IMR-90 (cell line): ENCODE data around the gene MCM3AP. TPM values are rescaled to one million over a fixed set of nuclear protein-coding genes. Genes with fewer than 3 reads are reported as not detected.

Experiments used
- ATAC-seq: fragments of 200-7000 bp; cut with Tn5 transposase; 2 replicates; pipeline ENCODE4 v1.9.1; 2020; ENCODE audit warnings: low read depth, mild to moderate bottlenecking, moderate library complexity
- BruUV-seq: library from RNA; stranded (reverse); fragments of 400-500 nt; replicated peaks from 2 replicates; lab custom pipeline; 2021; lab: Mats Ljungman, UMichigan
- CTCF ChIA-PET: fragments of 300-600 bp; formaldehyde crosslinking; extraction: SDS; loops from one replicate; lab custom pipeline; 2021; ENCODE audit warnings: antibody characterized with exemption; lab: Yijun Ruan, JAX
- POLR2A ChIA-PET: fragments of 300-600 bp; sonication (Branson Sonifier 250); formaldehyde crosslinking; loops from one replicate; lab custom pipeline; 2022; ENCODE audit warnings: antibody characterized with exemption; ENCODE audit not compliant: unreplicated experiment; lab: Charles Lee
- DNase-seq: peaks from one replicate; pipeline ENCODE4 v3.0.0; 2013
- H2AFZ ChIP-seq: replicated peaks from 2 replicates; pipeline ENCODE3; 2013; ENCODE audit warnings: low read length, mild to moderate bottlenecking; ENCODE audit not compliant: poor library complexity
- H2AK5ac ChIP-seq: 2 replicates; pipeline ENCODE4 v1.6.1; 2013; ENCODE audit warnings: low read depth, low read length, inconsistent platforms
- H2AK9ac ChIP-seq: replicated peaks from 2 replicates; pipeline ENCODE3; 2013; ENCODE audit warnings: mild to moderate bottlenecking, low read depth, low read length, moderate library complexity; ENCODE audit not compliant: poor library complexity
- H2BK120ac ChIP-seq: 2 replicates; pipeline ENCODE4 v1.6.1; 2013; ENCODE audit warnings: low read depth, low read length, inconsistent platforms
- H2BK15ac ChIP-seq: 3 replicates; pipeline ENCODE4 v1.6.1; 2013; ENCODE audit warnings: low read depth, low read length, inconsistent platforms
- H2BK20ac ChIP-seq: 2 replicates; pipeline ENCODE4 v1.6.1; 2013; ENCODE audit warnings: low read depth, mild to moderate bottlenecking, inconsistent platforms, low read length, moderate library complexity
- H2BK5ac ChIP-seq: 2 replicates; pipeline ENCODE4 v1.6.1; 2013; ENCODE audit warnings: mild to moderate bottlenecking, low read depth, low read length, inconsistent platforms; ENCODE audit not compliant: poor library complexity, severe bottlenecking
- H3K14ac ChIP-seq: replicated peaks from 2 replicates; pipeline ENCODE4 v1.6.1; 2013; ENCODE audit warnings: low read depth, low read length, inconsistent platforms
- H3K18ac ChIP-seq: 2 replicates; pipeline ENCODE4 v1.6.1; 2013; ENCODE audit warnings: low read depth, low read length, control low read depth
- H3K23ac ChIP-seq: 2 replicates; pipeline ENCODE4 v1.6.1; 2013; ENCODE audit warnings: low read depth, low read length, inconsistent platforms
- H3K27ac ChIP-seq: 2 replicates; pipeline ENCODE4 v1.5.1; 2013; ENCODE audit warnings: mild to moderate bottlenecking, control low read depth, low read length; ENCODE audit not compliant: insufficient read depth
- H3K27me3 ChIP-seq: 2 replicates; pipeline ENCODE4 v1.6.1; 2013; ENCODE audit warnings: low read length; ENCODE audit not compliant: control insufficient read depth, insufficient read depth
- H3K36me3 ChIP-seq: 2 replicates; pipeline ENCODE4 v1.6.1; 2013; ENCODE audit warnings: low read length, mixed read lengths; ENCODE audit not compliant: control insufficient read depth, insufficient read depth
- H3K4ac ChIP-seq: 2 replicates; pipeline ENCODE4 v1.6.1; 2013; ENCODE audit warnings: low read depth, low read length, inconsistent platforms
- H3K4me1 ChIP-seq: 2 replicates; pipeline ENCODE4 v1.6.1; 2013; ENCODE audit warnings: low read length, mixed read lengths; ENCODE audit not compliant: control insufficient read depth, insufficient read depth
- H3K4me2 ChIP-seq: 2 replicates; pipeline ENCODE4 v1.6.1; 2013; ENCODE audit warnings: low read depth, mild to moderate bottlenecking, control low read depth, low read length, moderate library complexity
- H3K4me3 ChIP-seq: 2 replicates; pipeline ENCODE4 v1.5.1; 2013; ENCODE audit warnings: low read depth, mild to moderate bottlenecking, control low read depth, low read length, moderate library complexity; ENCODE audit not compliant: insufficient read depth
- H3K56ac ChIP-seq: 2 replicates; pipeline ENCODE4 v1.6.1; 2013; ENCODE audit warnings: low read length, inconsistent platforms; ENCODE audit not compliant: insufficient read depth; ENCODE audit errors: extremely low read depth
- H3K79me1 ChIP-seq, 2 experiments: 2 replicates each; pipeline ENCODE4 v1.6.1; 2013; ENCODE audit warnings: low read length in 2 of 2, inconsistent platforms in 1 of 2, low read depth in 1 of 2
- H3K9ac ChIP-seq: 2 replicates; pipeline ENCODE4 v1.6.1; 2013; ENCODE audit warnings: low read depth, low read length, control low read depth
- H3K9me1 ChIP-seq: 2 replicates; pipeline ENCODE4 v1.6.1; 2013; ENCODE audit warnings: low read length, inconsistent platforms; ENCODE audit not compliant: insufficient read depth
- H3K9me3 ChIP-seq: 2 replicates; pipeline ENCODE4 v1.6.1; 2013; ENCODE audit warnings: low read length; ENCODE audit not compliant: control insufficient read depth, insufficient read depth
- H4K20me1 ChIP-seq: 2 replicates; pipeline ENCODE4 v1.6.1; 2013; ENCODE audit warnings: low read length, inconsistent platforms; ENCODE audit not compliant: insufficient read depth
- H4K5ac ChIP-seq: 2 replicates; pipeline ENCODE4 v1.6.1; 2013; ENCODE audit warnings: mild to moderate bottlenecking, low read depth, low read length, control low read depth
- H4K8ac ChIP-seq, 2 experiments: 2 replicates each; pipeline ENCODE4 v1.6.1; 2013; ENCODE audit warnings: low read depth in 2 of 2, low read length in 2 of 2, control low read depth in 1 of 2, inconsistent platforms in 1 of 2
- H4K91ac ChIP-seq: 2 replicates; pipeline ENCODE4 v1.6.1; 2013; ENCODE audit warnings: low read depth, low read length, inconsistent platforms; ENCODE audit not compliant: insufficient read depth
- BHLHE40 ChIP-seq: fragments of 150-350 bp; IDR thresholded peaks from 2 replicates; pipeline ENCODE4 v1.6.1; 2016; ENCODE audit warnings: mild to moderate bottlenecking, low read depth, low read length
- CEBPB ChIP-seq: IDR thresholded peaks from 2 replicates; pipeline ENCODE4 v1.6.1; 2012; ENCODE audit warnings: low read depth, low read length, improper control_type of control experiment
- CHD1 ChIP-seq: IDR thresholded peaks from 2 replicates; pipeline ENCODE4 v1.6.1; 2012; ENCODE audit warnings: low read depth, low read length, improper control_type of control experiment
- CTCF ChIP-seq: conservative IDR thresholded peaks from 2 replicates; pipeline ENCODE4 v1.5.1; 2012; ENCODE audit warnings: mild to moderate bottlenecking, low read depth, low read length, improper control_type of control experiment
- ELK1 ChIP-seq: fragments of 150-350 bp; IDR thresholded peaks from 2 replicates; pipeline ENCODE4 v1.6.1; 2016; ENCODE audit warnings: low read depth, mild to moderate bottlenecking, low read length, moderate library complexity, borderline replicate concordance
- FOS ChIP-seq: fragments of 150-350 bp; IDR thresholded peaks from 2 replicates; pipeline ENCODE4 v1.6.1; 2016; ENCODE audit warnings: low read depth, low read length
- MAFK ChIP-seq: IDR thresholded peaks from 2 replicates; pipeline ENCODE4 v1.6.1; 2012; ENCODE audit warnings: low read depth, low read length, improper control_type of control experiment
- MAZ ChIP-seq: IDR thresholded peaks from 2 replicates; pipeline ENCODE4 v1.6.1; 2012; ENCODE audit warnings: low read depth, mild to moderate bottlenecking, low read length, improper control_type of control experiment, moderate library complexity, borderline replicate concordance
- MXI1 ChIP-seq: IDR thresholded peaks from 2 replicates; pipeline ENCODE4 v1.6.1; 2012; ENCODE audit warnings: low read depth, mild to moderate bottlenecking, low read length, moderate library complexity, borderline replicate concordance
- NFE2L2 ChIP-seq: fragments of 150-350 bp; IDR thresholded peaks from 2 replicates; pipeline ENCODE4 v1.6.1; 2016; ENCODE audit warnings: low read depth, mild to moderate bottlenecking, low read length
- POLR2A ChIP-seq: IDR thresholded peaks from 2 replicates; pipeline ENCODE4 v1.6.1; 2012; ENCODE audit warnings: mild to moderate bottlenecking, low read depth, low read length
- RAD21 ChIP-seq: IDR thresholded peaks from 2 replicates; pipeline ENCODE4 v1.6.1; 2012; ENCODE audit warnings: low read length, improper control_type of control experiment
- RCOR1 ChIP-seq: IDR thresholded peaks from 2 replicates; pipeline ENCODE4 v1.6.1; 2012; ENCODE audit warnings: mild to moderate bottlenecking, low read length, improper control_type of control experiment; ENCODE audit not compliant: insufficient replicate concordance
- RFX5 ChIP-seq: IDR thresholded peaks from 2 replicates; pipeline ENCODE4 v1.8.0; 2012; ENCODE audit warnings: low read depth, mild to moderate bottlenecking, low read length, moderate library complexity
- SMC3 ChIP-seq: fragments of 150-350 bp; IDR thresholded peaks from 2 replicates; pipeline ENCODE4 v1.6.1; 2016; ENCODE audit warnings: low read depth, mild to moderate bottlenecking, antibody characterized with exemption, low read length, moderate library complexity
- USF2 ChIP-seq: fragments of 150-350 bp; IDR thresholded peaks from 2 replicates; pipeline ENCODE4 v1.6.1; 2017; ENCODE audit warnings: mild to moderate bottlenecking, antibody characterized with exemption, low read length, low read depth
- WGBS, 2 experiments: methylation state at CpG; one replicate each; pipeline versions ENCODE4 v1.1.5 to v1.1.7; 2013; ENCODE audit warnings: missing lambda C conversion rate in 2 of 2; ENCODE audit not compliant: insufficient read length in 1 of 2; ENCODE audit errors: extremely low coverage in 2 of 2; 5-methylcytosine and 5-hydroxymethylcytosine counted together
- dilution Hi-C: fragments of 300-500 bp; cut with HindIII; formaldehyde crosslinking; loops from one replicate; pipeline ENCODE4 v1.14.3; 2018; ENCODE audit warnings: low sequenced_read_pairs; ENCODE audit not compliant: unreplicated experiment
- in situ Hi-C: fragments of 300-500 bp; cut with MboI; formaldehyde crosslinking; loops from 3 replicates; pipeline ENCODE4 v1.14.3; 2019; ENCODE audit warnings: low sequenced_read_pairs, inconsistent platforms, mixed read lengths
- intact Hi-C: fragments of 100-400 bp; cut with micrococcal nuclease; formaldehyde crosslinking; loops from 2 replicates; pipeline ENCODE4 v1.10.0; 2022
- polyA plus RNA-seq, 3 experiments: library from polyadenylated mRNA; depleted of rRNA; stranded (reverse); fragments of >200 nt; gene quantifications; 2 replicates each; pipeline ENCODE4 v1.2.3, GENCODE V29; 2012; ENCODE audit warnings: low replicate concordance in 1 of 3
- total RNA-seq: library from RNA; depleted of rRNA; stranded (reverse); fragments of >200 nt; gene quantifications from 2 replicates; pipeline ENCODE4 v1.2.3, GENCODE V29; 2012

The MCM3AP gene
- total and polyA plus RNA-seq, 2 of the 4 experiments (the other 2 are of a cell fraction), result 46.5 to 63.1 TPM

GRCh38 chr21:46256501-46256994 lies 28.9 kb downstream of the MCM3AP start:
- intact Hi-C loops, result no loop called here
- Histone ChIP-seq H2BK120ac (no peak overlapping the region), H3K4ac (no peak overlapping the region), H2AK5ac (no peak overlapping the region), H3K9me1 (no peaks in the 10 kb centered on the region), H3K4me3 (no peak overlapping the region), H4K5ac (no peak overlapping the region), H3K4me2 (no peak overlapping the region), H3K4me1 (no peaks in the 10 kb centered on the region), H3K79me1 (peaks cover 10 to 27% of the 10 kb centered on the region in 2 experiments; a peak in 3 of 4 replicates), H3K27ac (no peak overlapping the region), H2BK15ac (no peak overlapping the region), H2AFZ (no peak overlapping the region), H2BK20ac (no peak overlapping the region), H2AK9ac (no peak overlapping the region), H4K8ac (no peak overlapping the region), H3K56ac (no peak overlapping the region), H3K18ac (no peak overlapping the region), H4K91ac (no peak overlapping the region), H2BK5ac (no peak overlapping the region), H4K20me1 (no peaks in the 10 kb centered on the region; the same call in none of the 2 replicates), H3K9me3 (no peaks in the 10 kb centered on the region), H3K36me3 (peaks cover 68% of the 10 kb centered on the region), H3K9ac (no peak overlapping the region), H3K27me3 (no peaks in the 10 kb centered on the region), H3K23ac (no peak overlapping the region), H3K14ac (no peak overlapping the region)
- CTCF ChIA-PET, result interaction anchor here (0.6 kb wide), 1 partner anchor 103 kb away, joined by 3 read pairs; no protein-coding TSS in a partner anchor
- in situ Hi-C loops, result no loop called here
- WGBS, 2 experiments, result 91% methylated on average over 8 of the region's 18 CpGs; no CpG with 5 or more reads in 1 of the 2 experiments
- BruUV-seq, result no TSS peak
- DNase-seq (no peak), ATAC-seq (no peak)
- no peak for TF ChIP-seq BHLHE40
- no peak for TF ChIP-seq RAD21
- no peak for TF ChIP-seq SMC3
- TF ChIP-seq MAFK, result no peak
- no peak for TF ChIP-seq NFE2L2
- no peak for TF ChIP-seq ELK1
- no peak for TF ChIP-seq USF2
- TF ChIP-seq CTCF, result no peak
- no peak for TF ChIP-seq CHD1
- TF ChIP-seq RFX5, result no peak
- no peak for TF ChIP-seq CEBPB
- TF ChIP-seq POLR2A, result no peak
- TF ChIP-seq RCOR1, result no peak
- no peak for TF ChIP-seq MXI1
- TF ChIP-seq MAZ, result no peak
- no peak for TF ChIP-seq FOS
- dilution Hi-C loops, result no loop called here
- POLR2A ChIA-PET, result no interaction called here
